GM23338 (cell line): Measurements from ENCODE around the gene SH3RF3. TPM values are rescaled to one million over a fixed set of nuclear protein-coding genes. Genes with fewer than 3 reads are reported as not detected.
A peak's percentile ranks its signal among the peaks of the same experiment; 100 is the strongest.

Experiments used
- ATAC-seq: fragments of 200-7000 bp; cut with Tn5 transposase; 3 replicates; pipeline ENCODE4 v1.9.1; 2020
- DNase-seq: peaks from one replicate; pipeline ENCODE4 v3.0.0-alpha.2; 2015; ENCODE audit warnings: low spot score
- H2AFZ ChIP-seq: fragments of 200-600 bp; sonication (generic); 2 replicates; pipeline ENCODE4 v1.8.0; 2016; ENCODE audit warnings: antibody characterized with exemption, mild to moderate bottlenecking, moderate library complexity
- H3F3A ChIP-seq: fragments of 200-600 bp; sonication (generic); replicated peaks from 2 replicates; pipeline ENCODE4 v1.8.0; 2017; ENCODE audit warnings: antibody characterized with exemption, mixed run types, low read depth
- H3K27ac ChIP-seq: fragments of 200-600 bp; sonication (generic); 2 replicates; pipeline ENCODE4 v1.6.1; 2016; ENCODE audit warnings: low read depth
- H3K27me3 ChIP-seq: fragments of 200-600 bp; sonication (generic); 2 replicates; pipeline ENCODE4 v1.8.0; 2016; ENCODE audit warnings: mild to moderate bottlenecking, mixed run types, moderate library complexity; ENCODE audit not compliant: insufficient read depth
- H3K36me3 ChIP-seq: fragments of 200-600 bp; sonication (generic); 2 replicates; pipeline ENCODE4 v1.8.0; 2016; ENCODE audit warnings: mild to moderate bottlenecking; ENCODE audit not compliant: insufficient read depth
- H3K4me1 ChIP-seq: fragments of 200-600 bp; sonication (generic); 2 replicates; pipeline ENCODE4 v1.8.0; 2016; ENCODE audit warnings: mild to moderate bottlenecking, moderate library complexity; ENCODE audit not compliant: insufficient read depth
- H3K4me2 ChIP-seq: fragments of 200-600 bp; sonication (generic); 2 replicates; pipeline ENCODE4 v1.7.1; 2017; ENCODE audit warnings: mixed run types
- H3K4me3 ChIP-seq: fragments of 200-600 bp; sonication (generic); 2 replicates; pipeline ENCODE4 v1.6.1; 2016; ENCODE audit warnings: mixed run types
- H3K79me2 ChIP-seq: fragments of 200-600 bp; sonication (generic); replicated peaks from 2 replicates; pipeline ENCODE4 v1.8.0; 2017; ENCODE audit warnings: mild to moderate bottlenecking; ENCODE audit not compliant: insufficient read depth
- H3K9me2 ChIP-seq: fragments of 200-600 bp; sonication (generic); 2 replicates; pipeline ENCODE4 v1.8.0; 2017; ENCODE audit not compliant: insufficient read depth
- H4K20me1 ChIP-seq: fragments of 200-600 bp; sonication (generic); replicated peaks from 2 replicates; pipeline ENCODE4 v1.8.0; 2017; ENCODE audit warnings: mild to moderate bottlenecking; ENCODE audit not compliant: insufficient read depth
- H3K27ac Mint-ChIP-seq: 2 replicates; pipeline ENCODE4 v1.8.0; 2020; ENCODE audit warnings: inconsistent platforms, mild to moderate bottlenecking, moderate library complexity, mixed read lengths
- H3K27me3 Mint-ChIP-seq: 3 replicates; pipeline ENCODE4 v1.8.0; 2022; ENCODE audit warnings: low read depth, mild to moderate bottlenecking, moderate library complexity, mixed read lengths, inconsistent platforms; ENCODE audit not compliant: insufficient read depth, poor library complexity
- H3K36me3 Mint-ChIP-seq: 3 replicates; pipeline ENCODE4 v1.8.0; 2021; ENCODE audit warnings: low read depth, mild to moderate bottlenecking, inconsistent platforms, moderate library complexity, mixed read lengths
- H3K4me1 Mint-ChIP-seq: 3 replicates; pipeline ENCODE4 v1.8.0; 2020; ENCODE audit warnings: mild to moderate bottlenecking, inconsistent platforms, mixed read lengths
- H3K4me3 Mint-ChIP-seq: 3 replicates; pipeline ENCODE4 v1.8.0; 2021; ENCODE audit warnings: moderate library complexity, mild to moderate bottlenecking, inconsistent platforms, mixed read lengths
- H3K9me3 Mint-ChIP-seq: 3 replicates; pipeline ENCODE4 v1.8.0; 2020; ENCODE audit warnings: moderate library complexity, mild to moderate bottlenecking, inconsistent platforms, mixed read lengths
- CREB1 ChIP-seq: fragments of 250-450 bp; sonication (Bioruptor Pico); IDR thresholded peaks from 2 replicates; pipeline ENCODE4 v1.5.0; 2020; ENCODE audit warnings: low read depth, mild to moderate bottlenecking, moderate library complexity
- NANOG ChIP-seq: IDR thresholded peaks from 2 replicates; pipeline ENCODE4 v1.6.1; 2016; ENCODE audit warnings: antibody characterized with exemption, borderline replicate concordance
- ZNF331 ChIP-seq: fragments of 250-450 bp; sonication (Bioruptor Pico); IDR thresholded peaks from 2 replicates; pipeline ENCODE4 v1.5.0; 2020; ENCODE audit warnings: low read depth, mild to moderate bottlenecking, moderate library complexity
- polyA plus RNA-seq: library from polyadenylated mRNA; unstranded; fragments of >200 nt; fragmentation: Nextera tagmentation; extraction: Ambion mirVana; gene quantifications from 2 replicates; pipeline ENCODE4 v1.2.1, GENCODE V29; 2016
- total RNA-seq: library from RNA; depleted of rRNA; stranded (reverse); fragments of >200 nt; shearing (Covaris generic); gene quantifications from 2 replicates; pipeline ENCODE4 v1.2.3, GENCODE V29; 2014
- TF ChIP-seq, protein P1 (sequence below), 2 experiments: fragments of 200-600 bp in 1 of 2; sonication (generic) in 1 of 2; conservative IDR thresholded peaks; 2 replicates each; pipeline versions ENCODE4 v1.5.1 to v1.6.1; 2016 to 2017; ENCODE audit warnings: antibody characterized with exemption in 2 of 2, low read depth in 2 of 2, mild to moderate bottlenecking in 2 of 2, moderate library complexity in 1 of 2
- TF ChIP-seq, protein P2 (sequence below): fragments of 250-450 bp; sonication (Bioruptor Pico); IDR thresholded peaks from 2 replicates; pipeline ENCODE4 v1.5.0; 2020; ENCODE audit warnings: mild to moderate bottlenecking, moderate library complexity

Gene SH3RF3
- total and polyA plus RNA-seq, 2 experiments from 2014 or later: 0.11 to 0.63 TPM

DNA sequence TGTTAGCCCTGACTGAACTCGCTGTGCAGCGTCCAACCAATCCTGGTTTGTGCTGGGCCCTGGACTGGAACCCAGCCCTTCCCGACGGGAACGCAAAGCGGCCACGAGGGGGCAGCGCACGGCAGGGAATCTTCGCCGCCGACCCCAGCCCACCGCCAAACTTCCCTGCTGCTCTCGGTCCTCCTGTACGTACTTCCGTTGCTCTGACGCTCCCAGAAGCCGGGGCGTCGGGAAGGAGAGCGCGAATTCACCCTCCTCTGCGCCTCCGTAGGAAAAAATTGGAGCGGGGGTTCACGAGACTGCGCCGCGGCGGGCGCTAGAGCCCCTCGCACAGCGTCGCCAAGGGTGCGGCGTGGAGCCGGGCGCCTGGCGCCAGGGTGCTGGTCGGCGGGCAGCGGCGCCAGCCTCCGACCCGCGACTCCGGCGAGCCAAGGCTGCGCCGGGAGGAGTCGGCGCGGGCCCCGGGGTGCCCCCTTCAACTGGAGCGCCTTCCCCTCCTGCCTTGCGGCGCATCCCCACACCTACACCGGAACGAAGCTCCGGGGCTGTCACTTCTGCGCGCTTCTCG is 873 bp upstream of the SH3RF3 start:
- Histone ChIP-seq H3K4me1 (peaks cover 9% of the 10 kb centered on the region; the same call in 1 of the 2 replicates), H3F3A (no peaks in the 10 kb centered on the region), H3K27me3 (peaks cover 61% of the 10 kb centered on the region), H3K27ac (no peak overlapping the region), H2AFZ (peak overlapping the region; percentile 97), H3K9me2 (no peaks in the 10 kb centered on the region), H3K4me2 (peak overlapping the region; percentile 90), H3K79me2 (no peaks in the 10 kb centered on the region), H3K4me3 (peak overlapping the region; percentile 68), H4K20me1 (0 out of 2 replicates have a peak, but pooled peaks cover 7% of the 10 kb centered on the region), H3K36me3 (no peaks in the 10 kb centered on the region)
- peak; percentile 77 for ATAC-seq
- peak overlapping the region; percentile 72 for H3K4me3 Mint-ChIP-seq
- H3K36me3 Mint-ChIP-seq: no peaks in the 10 kb centered on the region; the same call in 2 of the 3 replicates
- H3K27me3 Mint-ChIP-seq: peaks cover 30% of the 10 kb centered on the region
- H3K9me3 Mint-ChIP-seq: peaks cover 4% of the 10 kb centered on the region; the same call in 1 of the 3 replicates
- H3K27ac Mint-ChIP-seq: no peak overlapping the region
- H3K4me1 Mint-ChIP-seq: peaks cover 12% of the 10 kb centered on the region
- DNase-seq: peak; percentile 92
- TF ChIP-seq CREB1 (CRISPR knock-in tag): peak; percentile 57
- TF ChIP-seq, protein P1, sequence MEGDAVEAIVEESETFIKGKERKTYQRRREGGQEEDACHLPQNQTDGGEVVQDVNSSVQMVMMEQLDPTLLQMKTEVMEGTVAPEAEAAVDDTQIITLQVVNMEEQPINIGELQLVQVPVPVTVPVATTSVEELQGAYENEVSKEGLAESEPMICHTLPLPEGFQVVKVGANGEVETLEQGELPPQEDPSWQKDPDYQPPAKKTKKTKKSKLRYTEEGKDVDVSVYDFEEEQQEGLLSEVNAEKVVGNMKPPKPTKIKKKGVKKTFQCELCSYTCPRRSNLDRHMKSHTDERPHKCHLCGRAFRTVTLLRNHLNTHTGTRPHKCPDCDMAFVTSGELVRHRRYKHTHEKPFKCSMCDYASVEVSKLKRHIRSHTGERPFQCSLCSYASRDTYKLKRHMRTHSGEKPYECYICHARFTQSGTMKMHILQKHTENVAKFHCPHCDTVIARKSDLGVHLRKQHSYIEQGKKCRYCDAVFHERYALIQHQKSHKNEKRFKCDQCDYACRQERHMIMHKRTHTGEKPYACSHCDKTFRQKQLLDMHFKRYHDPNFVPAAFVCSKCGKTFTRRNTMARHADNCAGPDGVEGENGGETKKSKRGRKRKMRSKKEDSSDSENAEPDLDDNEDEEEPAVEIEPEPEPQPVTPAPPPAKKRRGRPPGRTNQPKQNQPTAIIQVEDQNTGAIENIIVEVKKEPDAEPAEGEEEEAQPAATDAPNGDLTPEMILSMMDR (conservative IDR thresholded peaks at IDR 0.05; ENCODE audit: low read depth in 2 of 2): peak; percentile 79 to 94
- TF ChIP-seq ZNF331 (CRISPR knock-in tag): no peak

DNA sequence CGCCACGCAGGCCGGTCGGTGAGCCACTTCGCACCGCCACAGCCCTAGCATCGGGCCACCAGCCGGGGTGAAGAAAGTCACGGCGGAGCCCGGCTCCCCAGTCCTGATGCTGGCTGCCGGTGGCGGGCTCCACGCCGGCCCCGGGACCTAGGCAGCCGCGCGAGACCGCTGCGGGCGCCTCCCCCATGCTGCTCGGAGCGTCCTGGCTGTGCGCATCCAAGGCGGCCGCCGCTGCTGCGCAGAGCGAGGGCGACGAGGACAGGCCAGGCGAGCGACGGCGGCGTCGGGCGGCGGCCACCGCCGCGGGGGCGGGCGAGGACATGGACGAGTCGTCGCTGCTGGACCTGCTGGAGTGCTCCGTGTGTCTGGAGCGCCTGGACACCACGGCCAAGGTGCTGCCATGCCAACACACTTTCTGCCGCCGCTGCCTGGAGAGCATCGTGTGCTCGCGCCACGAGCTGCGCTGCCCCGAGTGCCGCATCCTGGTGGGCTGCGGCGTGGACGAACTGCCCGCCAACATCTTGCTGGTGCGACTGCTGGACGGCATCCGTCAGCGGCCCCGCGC is 433 bp downstream of the SH3RF3 start:
- H3K9me3 Mint-ChIP-seq: peaks cover 4% of the 10 kb centered on the region; the same call in 1 of the 3 replicates
- H3K36me3 Mint-ChIP-seq: no peaks in the 10 kb centered on the region; the same call in 2 of the 3 replicates
- H3F3A ChIP-seq: no peaks in the 10 kb centered on the region
- H3K79me2 ChIP-seq: no peaks in the 10 kb centered on the region
- TF ChIP-seq NANOG: no peak
- no peak overlapping the region for H3K27ac Mint-ChIP-seq
- H3K27ac ChIP-seq: no peak overlapping the region
- H3K27me3 Mint-ChIP-seq: peaks cover 31% of the 10 kb centered on the region
- no peaks in the 10 kb centered on the region for H3K36me3 ChIP-seq
- peak overlapping the region; percentile 97 for H2AFZ ChIP-seq
- peaks cover 9% of the 10 kb centered on the region; the same call in 1 of the 2 replicates for H3K4me1 ChIP-seq
- H3K4me3 Mint-ChIP-seq: peak overlapping the region; percentile 63; the same call in 1 of the 3 replicates
- peak overlapping the region; percentile 90 for H3K4me2 ChIP-seq
- H3K27me3 ChIP-seq: peaks cover 61% of the 10 kb centered on the region
- DNase-seq: peak; percentile 43
- no peaks in the 10 kb centered on the region for H3K9me2 ChIP-seq
- peaks cover 12% of the 10 kb centered on the region for H3K4me1 Mint-ChIP-seq
- peak; percentile 25 for ATAC-seq
- H3K4me3 ChIP-seq: peak overlapping the region; percentile 68
- H4K20me1 ChIP-seq: 0 out of 2 replicates have a peak, but pooled peaks cover 7% of the 10 kb centered on the region

DNA sequence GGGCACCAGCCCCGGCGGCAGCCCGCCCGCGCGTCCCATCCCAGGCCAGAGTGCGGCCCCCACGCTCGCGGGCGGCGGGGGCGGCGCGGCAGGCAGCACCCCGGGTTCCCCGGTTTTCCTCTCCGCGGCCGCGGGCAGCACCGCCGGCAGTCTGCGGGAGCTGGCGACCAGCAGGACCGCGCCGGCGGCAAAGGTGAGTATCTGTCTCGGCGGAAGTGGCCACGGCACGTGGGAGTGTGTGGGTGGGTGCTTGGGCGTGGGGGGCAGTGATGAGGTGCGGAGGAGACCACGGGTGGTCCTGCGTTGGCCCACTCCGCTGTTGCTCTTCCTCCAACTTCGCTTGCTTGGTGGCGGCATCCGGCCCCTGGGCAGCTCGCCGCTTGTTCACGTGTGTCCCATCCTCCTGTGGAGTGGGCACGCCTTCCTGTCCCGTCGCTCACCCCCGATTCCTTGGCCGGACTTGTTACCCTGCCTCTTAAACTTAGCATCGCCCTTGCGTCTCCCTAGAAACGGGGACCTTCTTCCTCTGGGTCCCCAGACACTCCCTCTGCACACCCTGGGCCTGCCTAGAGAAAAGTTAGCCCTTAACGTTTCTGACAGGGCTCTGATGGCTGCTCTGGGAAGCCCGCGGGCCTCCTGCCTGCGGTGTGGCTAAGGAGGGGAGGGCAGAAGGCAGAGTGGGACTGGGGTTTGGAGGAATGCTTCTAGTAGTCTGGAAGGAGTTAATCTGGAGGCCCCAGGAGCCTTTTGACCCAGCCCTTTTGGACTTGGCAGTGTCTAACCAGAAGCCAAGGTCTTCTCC is 1.1 kb downstream of the SH3RF3 start:
- H3K36me3 Mint-ChIP-seq: no peaks in the 10 kb centered on the region; the same call in 2 of the 3 replicates
- peaks cover 31% of the 10 kb centered on the region for H3K27me3 Mint-ChIP-seq
- Histone ChIP-seq H3K9me2 (no peaks in the 10 kb centered on the region), H3K4me2 (peak overlapping the region; percentile 90; the same call in 1 of the 2 replicates), H3K4me3 (peak overlapping the region; percentile 68; the same call in 1 of the 2 replicates), H2AFZ (no peak overlapping the region), H4K20me1 (0 out of 2 replicates have a peak, but pooled peaks cover 7% of the 10 kb centered on the region), H3K4me1 (peaks cover 9% of the 10 kb centered on the region; the same call in 1 of the 2 replicates), H3K36me3 (no peaks in the 10 kb centered on the region), H3K27ac (no peak overlapping the region), H3K27me3 (peaks cover 61% of the 10 kb centered on the region), H3K79me2 (no peaks in the 10 kb centered on the region), H3F3A (no peaks in the 10 kb centered on the region)
- peaks cover 6% of the 10 kb centered on the region for H3K4me1 Mint-ChIP-seq
- ATAC-seq: peak; percentile 15
- H3K27ac Mint-ChIP-seq: no peak overlapping the region
- peak; percentile 34 for DNase-seq
- peaks cover 4% of the 10 kb centered on the region; the same call in 1 of the 3 replicates for H3K9me3 Mint-ChIP-seq
- peak overlapping the region; percentile 78 for H3K4me3 Mint-ChIP-seq
- TF ChIP-seq, protein P2, sequence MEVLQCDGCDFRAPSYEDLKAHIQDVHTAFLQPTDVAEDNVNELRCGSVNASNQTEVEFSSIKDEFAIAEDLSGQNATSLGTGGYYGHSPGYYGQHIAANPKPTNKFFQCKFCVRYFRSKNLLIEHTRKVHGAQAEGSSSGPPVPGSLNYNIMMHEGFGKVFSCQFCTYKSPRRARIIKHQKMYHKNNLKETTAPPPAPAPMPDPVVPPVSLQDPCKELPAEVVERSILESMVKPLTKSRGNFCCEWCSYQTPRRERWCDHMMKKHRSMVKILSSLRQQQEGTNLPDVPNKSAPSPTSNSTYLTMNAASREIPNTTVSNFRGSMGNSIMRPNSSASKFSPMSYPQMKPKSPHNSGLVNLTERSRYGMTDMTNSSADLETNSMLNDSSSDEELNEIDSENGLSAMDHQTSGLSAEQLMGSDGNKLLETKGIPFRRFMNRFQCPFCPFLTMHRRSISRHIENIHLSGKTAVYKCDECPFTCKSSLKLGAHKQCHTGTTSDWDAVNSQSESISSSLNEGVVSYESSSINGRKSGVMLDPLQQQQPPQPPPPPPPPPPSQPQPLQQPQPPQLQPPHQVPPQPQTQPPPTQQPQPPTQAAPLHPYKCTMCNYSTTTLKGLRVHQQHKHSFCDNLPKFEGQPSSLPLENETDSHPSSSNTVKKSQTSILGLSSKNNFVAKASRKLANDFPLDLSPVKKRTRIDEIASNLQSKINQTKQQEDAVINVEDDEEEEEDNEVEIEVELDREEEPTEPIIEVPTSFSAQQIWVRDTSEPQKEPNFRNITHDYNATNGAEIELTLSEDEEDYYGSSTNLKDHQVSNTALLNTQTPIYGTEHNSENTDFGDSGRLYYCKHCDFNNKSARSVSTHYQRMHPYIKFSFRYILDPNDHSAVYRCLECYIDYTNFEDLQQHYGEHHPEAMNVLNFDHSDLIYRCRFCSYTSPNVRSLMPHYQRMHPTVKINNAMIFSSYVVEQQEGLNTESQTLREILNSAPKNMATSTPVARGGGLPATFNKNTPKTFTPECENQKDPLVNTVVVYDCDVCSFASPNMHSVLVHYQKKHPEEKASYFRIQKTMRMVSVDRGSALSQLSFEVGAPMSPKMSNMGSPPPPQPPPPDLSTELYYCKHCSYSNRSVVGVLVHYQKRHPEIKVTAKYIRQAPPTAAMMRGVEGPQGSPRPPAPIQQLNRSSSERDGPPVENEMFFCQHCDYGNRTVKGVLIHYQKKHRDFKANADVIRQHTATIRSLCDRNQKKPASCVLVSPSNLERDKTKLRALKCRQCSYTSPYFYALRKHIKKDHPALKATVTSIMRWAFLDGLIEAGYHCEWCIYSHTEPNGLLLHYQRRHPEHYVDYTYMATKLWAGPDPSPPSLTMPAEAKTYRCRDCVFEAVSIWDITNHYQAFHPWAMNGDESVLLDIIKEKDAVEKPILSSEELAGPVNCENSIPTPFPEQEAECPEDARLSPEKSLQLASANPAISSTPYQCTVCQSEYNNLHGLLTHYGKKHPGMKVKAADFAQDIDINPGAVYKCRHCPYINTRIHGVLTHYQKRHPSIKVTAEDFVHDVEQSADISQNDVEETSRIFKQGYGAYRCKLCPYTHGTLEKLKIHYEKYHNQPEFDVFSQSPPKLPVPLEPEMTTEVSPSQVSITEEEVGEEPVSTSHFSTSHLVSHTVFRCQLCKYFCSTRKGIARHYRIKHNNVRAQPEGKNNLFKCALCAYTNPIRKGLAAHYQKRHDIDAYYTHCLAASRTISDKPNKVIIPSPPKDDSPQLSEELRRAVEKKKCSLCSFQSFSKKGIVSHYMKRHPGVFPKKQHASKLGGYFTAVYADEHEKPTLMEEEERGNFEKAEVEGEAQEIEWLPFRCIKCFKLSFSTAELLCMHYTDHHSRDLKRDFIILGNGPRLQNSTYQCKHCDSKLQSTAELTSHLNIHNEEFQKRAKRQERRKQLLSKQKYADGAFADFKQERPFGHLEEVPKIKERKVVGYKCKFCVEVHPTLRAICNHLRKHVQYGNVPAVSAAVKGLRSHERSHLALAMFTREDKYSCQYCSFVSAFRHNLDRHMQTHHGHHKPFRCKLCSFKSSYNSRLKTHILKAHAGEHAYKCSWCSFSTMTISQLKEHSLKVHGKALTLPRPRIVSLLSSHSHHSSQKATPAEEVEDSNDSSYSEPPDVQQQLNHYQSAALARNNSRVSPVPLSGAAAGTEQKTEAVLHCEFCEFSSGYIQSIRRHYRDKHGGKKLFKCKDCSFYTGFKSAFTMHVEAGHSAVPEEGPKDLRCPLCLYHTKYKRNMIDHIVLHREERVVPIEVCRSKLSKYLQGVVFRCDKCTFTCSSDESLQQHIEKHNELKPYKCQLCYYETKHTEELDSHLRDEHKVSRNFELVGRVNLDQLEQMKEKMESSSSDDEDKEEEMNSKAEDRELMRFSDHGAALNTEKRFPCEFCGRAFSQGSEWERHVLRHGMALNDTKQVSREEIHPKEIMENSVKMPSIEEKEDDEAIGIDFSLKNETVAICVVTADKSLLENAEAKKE (CRISPR knock-in tag): no peak
- no peak for TF ChIP-seq CREB1 (CRISPR knock-in tag)
